GM21528 (cell line): ENCODE data around the gene CCR5AS.
A peak's percentile ranks its signal among the peaks of the same experiment; 100 is the strongest.

Experiments
- ATAC-seq: cut with Tn5 transposase; IDR thresholded peaks from one replicate; pipeline ENCODE4 v1.9.1; 2021; ENCODE audit warnings: mild to moderate bottlenecking, moderate library complexity; ENCODE audit not compliant: unreplicated experiment, low FRiP score

Gene CCR5AS

DNA sequence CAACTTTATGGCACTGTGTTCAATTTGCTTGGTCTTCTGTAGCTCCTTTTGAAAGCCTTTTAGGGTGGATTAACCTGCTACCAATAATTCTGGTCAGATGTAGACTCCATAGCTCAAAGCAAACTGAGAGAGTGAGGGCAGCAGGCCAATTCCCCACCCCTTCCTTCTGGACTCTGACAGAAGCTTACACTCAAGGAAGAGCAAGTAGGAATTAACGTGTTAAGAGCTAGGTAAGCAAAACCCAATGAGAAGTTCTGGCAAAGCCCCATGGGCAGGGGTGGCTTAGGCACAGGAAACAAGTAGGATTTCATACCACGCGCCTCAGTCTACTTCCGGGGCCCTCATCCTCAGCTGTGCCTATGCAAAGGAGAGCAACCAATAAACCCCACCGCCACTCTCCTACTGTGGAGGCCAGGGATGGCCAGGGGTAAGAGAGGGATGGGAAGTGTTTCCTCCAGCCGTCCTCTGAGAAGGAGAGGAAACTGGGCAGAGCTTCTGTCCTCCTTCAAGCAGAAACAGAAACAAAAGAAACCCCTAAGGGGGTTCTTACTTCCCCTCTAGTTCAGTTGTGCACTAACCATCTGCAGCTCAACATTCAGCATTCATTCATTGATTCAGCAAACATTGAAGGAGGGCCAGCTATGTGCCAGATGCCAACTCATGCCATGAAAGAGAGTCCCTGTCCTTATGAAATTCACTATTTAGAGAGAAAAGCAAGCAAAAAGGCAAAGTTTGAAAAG is 23.5 kb downstream of the CCR5AS start:
- peak; percentile 49 for ATAC-seq

DNA sequence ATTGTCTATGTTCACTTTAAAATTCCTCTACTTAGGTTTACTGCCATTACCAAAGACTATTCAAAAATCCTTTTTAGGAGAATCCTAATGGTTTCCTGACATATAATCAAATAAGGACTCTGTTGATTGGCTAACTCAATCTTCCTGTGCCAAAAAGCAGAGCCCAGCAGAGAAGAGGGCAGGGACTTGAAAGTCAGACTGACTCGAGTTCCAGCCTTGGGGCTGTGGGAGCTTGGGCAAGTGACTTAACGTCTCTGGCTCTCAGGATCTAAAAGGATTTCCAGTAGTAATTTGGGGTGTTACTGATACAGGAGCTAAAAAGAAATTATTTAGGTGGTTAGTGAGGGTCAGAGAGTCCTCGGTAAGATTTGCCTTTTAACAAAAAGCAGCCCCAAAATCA is 25.2 kb downstream of the CCR5AS start:
- no peak for ATAC-seq

DNA sequence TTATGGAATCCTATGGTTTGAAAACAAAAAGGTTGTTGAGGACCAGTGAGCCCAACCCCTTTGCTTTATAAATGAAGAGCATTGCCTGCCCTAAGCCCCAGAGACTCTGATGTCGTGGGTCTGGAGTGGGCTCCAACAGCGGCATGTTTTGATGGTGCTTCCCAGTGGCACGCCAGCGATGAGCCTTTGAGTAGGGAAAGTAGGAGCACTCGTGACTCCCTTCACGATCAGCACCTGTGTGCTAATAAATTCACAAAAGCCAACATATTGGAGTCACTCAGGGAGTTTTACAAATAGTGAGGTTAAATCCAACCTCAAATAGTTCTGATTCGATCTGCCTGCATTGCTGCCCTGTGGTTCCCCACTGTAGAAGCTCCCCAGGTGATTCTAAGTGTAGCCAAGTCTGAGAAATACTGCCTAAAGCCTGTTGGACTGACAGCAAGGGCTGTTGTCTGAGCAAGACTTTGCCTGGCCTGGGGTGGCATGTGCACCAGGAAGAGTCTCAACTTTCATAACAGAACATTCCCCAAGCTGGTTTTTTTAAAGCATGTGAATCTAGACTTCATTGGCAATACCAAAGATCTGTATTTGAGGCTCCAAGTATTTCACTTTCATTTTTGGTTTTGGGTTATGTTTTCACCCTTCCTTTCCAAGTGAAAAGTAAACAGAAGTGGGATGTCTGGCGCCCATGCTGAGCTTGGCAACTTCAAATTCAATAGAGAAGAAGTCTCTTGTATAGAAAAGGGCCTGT is 26.2 kb downstream of the CCR5AS start:
- no peak for ATAC-seq

DNA sequence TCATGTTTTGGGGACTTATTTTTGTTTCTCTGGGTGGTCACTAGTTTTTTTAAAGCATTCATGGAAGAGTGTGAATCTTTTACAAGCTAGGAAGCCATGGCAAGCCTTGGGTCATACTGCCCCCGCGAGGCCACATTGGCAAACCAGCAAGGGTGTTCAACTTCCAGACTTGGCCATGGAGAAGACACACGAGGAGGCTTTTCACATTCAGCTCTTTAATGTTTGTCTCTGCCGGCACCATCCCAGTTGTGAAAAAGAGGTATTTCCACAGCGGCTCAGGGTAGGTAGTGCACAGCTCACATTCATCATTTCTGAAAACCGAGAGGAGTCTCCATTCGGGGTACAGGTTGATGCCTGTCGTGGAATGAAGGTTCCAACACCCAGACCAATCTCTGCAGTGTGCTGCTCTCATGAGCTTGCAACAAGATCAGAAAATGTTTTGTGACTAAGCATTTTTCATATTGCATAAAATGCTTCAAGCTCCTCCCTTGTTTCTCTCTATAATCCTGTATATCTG is 28.4 kb downstream of the CCR5AS start:
- no peak for ATAC-seq

DNA sequence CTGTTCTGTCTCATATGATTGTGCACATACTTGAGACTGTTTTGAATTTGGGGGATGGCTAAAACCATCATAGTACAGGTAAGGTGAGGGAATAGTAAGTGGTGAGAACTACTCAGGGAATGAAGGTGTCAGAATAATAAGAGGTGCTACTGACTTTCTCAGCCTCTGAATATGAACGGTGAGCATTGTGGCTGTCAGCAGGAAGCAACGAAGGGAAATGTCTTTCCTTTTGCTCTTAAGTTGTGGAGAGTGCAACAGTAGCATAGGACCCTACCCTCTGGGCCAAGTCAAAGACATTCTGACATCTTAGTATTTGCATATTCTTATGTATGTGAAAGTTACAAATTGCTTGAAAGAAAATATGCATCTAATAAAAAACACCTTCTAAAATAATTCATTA is 31.1 kb downstream of the CCR5AS start:
- no peak for ATAC-seq

DNA sequence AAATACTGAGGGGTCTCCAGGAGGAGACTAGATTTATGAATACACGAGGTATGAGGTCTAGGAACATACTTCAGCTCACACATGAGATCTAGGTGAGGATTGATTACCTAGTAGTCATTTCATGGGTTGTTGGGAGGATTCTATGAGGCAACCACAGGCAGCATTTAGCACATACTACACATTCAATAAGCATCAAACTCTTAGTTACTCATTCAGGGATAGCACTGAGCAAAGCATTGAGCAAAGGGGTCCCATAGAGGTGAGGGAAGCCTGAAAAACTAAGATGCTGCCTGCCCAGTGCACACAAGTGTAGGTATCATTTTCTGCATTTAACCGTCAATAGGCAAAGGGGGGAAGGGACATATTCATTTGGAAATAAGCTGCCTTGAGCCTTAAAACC is 31.6 kb downstream of the CCR5AS start:
- no peak for ATAC-seq

DNA sequence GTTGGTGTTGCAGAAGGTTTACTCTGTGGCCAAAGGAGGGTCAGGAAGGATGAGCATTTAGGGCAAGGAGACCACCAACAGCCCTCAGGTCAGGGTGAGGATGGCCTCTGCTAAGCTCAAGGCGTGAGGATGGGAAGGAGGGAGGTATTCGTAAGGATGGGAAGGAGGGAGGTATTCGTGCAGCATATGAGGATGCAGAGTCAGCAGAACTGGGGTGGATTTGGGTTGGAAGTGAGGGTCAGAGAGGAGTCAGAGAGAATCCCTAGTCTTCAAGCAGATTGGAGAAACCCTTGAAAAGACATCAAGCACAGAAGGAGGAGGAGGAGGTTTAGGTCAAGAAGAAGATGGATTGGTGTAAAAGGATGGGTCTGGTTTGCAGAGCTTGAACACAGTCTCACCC is 32.1 kb downstream of the CCR5AS start:
- no peak for ATAC-seq

DNA sequence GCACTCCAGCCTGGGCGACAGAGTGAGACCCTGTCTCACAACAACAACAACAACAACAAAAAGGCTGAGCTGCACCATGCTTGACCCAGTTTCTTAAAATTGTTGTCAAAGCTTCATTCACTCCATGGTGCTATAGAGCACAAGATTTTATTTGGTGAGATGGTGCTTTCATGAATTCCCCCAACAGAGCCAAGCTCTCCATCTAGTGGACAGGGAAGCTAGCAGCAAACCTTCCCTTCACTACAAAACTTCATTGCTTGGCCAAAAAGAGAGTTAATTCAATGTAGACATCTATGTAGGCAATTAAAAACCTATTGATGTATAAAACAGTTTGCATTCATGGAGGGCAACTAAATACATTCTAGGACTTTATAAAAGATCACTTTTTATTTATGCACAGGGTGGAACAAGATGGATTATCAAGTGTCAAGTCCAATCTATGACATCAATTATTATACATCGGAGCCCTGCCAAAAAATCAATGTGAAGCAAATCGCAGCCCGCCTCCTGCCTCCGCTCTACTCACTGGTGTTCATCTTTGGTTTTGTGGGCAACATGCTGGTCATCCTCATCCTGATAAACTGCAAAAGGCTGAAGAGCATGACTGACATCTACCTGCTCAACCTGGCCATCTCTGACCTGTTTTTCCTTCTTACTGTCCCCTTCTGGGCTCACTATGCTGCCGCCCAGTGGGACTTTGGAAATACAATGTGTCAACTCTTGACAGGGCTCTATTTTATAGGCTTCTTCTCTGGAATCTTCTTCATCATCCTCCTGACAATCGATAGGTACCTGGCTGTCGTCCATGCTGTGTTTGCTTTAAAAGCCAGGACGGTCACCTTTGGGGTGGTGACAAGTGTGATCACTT is 34.1 kb downstream of the CCR5AS start:
- ATAC-seq = no peak

DNA sequence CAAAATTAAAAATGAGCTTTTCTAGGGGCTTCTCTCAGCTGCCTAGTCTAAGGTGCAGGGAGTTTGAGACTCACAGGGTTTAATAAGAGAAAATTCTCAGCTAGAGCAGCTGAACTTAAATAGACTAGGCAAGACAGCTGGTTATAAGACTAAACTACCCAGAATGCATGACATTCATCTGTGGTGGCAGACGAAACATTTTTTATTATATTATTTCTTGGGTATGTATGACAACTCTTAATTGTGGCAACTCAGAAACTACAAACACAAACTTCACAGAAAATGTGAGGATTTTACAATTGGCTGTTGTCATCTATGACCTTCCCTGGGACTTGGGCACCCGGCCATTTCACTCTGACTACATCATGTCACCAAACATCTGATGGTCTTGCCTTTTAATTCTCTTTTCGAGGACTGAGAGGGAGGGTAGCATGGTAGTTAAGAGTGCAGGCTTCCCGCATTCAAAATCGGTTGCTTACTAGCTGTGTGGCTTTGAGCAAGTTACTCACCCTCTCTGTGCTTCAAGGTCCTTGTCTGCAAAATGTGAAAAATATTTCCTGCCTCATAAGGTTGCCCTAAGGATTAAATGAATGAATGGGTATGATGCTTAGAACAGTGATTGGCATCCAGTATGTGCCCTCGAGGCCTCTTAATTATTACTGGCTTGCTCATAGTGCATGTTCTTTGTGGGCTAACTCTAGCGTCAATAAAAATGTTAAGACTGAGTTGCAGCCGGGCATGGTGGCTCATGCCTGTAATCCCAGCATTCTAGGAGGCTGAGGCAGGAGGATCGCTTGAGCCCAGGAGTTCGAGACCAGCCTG is 35.1 kb downstream of the CCR5AS start:
- ATAC-seq = no peak

DNA sequence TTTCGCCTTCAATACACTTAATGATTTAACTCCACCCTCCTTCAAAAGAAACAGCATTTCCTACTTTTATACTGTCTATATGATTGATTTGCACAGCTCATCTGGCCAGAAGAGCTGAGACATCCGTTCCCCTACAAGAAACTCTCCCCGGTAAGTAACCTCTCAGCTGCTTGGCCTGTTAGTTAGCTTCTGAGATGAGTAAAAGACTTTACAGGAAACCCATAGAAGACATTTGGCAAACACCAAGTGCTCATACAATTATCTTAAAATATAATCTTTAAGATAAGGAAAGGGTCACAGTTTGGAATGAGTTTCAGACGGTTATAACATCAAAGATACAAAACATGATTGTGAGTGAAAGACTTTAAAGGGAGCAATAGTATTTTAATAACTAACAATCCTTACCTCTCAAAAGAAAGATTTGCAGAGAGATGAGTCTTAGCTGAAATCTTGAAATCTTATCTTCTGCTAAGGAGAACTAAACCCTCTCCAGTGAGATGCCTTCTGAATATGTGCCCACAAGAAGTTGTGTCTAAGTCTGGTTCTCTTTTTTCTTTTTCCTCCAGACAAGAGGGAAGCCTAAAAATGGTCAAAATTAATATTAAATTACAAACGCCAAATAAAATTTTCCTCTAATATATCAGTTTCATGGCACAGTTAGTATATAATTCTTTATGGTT is 35.9 kb downstream of the CCR5AS start, which contains the start of gene CCR5:
Gene CCR5 (plus strand): TSS at position 108 of the 680 bp plus-strand sequence. CDS start 1,957 bp downstream, outside the sequence.
- no peak for ATAC-seq

DNA sequence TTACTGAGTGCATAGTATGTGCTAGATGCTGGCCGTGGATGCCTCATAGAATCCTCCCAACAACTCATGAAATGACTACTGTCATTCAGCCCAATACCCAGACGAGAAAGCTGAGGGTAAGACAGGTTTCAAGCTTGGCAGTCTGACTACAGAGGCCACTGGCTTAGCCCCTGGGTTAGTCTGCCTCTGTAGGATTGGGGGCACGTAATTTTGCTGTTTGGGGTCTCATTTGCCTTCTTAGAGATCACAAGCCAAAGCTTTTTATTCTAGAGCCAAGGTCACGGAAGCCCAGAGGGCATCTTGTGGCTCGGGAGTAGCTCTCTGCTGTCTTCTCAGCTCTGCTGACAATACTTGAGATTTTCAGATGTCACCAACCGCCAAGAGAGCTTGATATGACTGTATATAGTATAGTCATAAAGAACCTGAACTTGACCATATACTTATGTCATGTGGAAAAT is 37.2 kb downstream of the CCR5AS start:
- peak; percentile 54 for ATAC-seq

DNA sequence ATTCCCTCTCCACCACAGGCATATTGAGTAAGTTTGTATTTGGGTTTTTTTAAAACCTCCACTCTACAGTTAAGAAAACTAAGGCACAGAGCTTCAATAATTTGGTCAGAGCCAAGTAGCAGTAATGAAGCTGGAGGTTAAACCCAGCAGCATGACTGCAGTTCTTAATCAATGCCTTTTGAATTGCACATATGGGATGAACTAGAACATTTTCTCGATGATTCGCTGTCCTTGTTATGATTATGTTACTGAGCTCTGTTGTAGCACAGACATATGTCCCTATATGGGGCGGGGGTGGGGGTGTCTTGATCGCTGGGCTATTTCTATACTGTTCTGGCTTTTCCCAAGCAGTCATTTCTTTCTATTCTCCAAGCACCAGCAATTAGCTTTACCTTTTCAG is 37.7 kb downstream of the CCR5AS start:
- no peak for ATAC-seq

DNA sequence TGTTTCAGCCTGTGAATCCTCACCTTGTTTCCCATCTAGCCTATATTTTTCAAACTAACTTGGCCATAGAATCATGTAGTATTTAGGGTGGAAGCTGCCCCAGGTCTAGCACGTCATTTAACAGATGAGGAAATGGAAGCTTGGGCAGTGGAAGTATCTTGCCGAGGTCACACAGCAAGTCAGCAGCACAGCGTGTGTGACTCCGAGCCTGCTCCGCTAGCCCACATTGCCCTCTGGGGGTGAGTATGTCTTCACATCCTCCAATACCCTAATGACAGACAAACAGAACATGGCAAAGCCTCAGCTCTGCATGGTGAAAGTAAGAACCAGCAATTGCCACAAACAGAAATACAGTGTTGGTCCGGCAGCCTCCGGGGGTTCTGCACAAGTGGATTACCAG is 38.3 kb downstream of the CCR5AS start:
- ATAC-seq = no peak

DNA sequence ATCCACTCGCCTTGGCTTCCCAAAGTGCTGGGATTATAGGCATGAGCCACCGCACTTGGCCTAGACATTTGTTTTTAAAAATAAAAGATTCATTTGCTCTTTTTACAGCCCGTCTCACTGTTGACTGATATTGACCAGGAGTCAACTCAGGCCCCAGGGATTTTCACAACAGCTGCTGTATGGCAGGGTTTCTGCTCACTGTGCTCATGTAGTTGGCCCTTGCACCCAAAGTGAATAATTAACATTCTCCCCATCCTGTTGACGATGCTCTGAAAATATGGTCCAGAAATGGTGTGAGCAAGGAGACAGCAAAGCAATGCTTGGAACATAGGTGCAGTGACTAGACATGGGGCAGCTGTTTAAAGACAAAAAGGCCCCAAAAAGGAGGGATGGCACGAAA is 39.1 kb downstream of the CCR5AS start:
- ATAC-seq = no peak

DNA sequence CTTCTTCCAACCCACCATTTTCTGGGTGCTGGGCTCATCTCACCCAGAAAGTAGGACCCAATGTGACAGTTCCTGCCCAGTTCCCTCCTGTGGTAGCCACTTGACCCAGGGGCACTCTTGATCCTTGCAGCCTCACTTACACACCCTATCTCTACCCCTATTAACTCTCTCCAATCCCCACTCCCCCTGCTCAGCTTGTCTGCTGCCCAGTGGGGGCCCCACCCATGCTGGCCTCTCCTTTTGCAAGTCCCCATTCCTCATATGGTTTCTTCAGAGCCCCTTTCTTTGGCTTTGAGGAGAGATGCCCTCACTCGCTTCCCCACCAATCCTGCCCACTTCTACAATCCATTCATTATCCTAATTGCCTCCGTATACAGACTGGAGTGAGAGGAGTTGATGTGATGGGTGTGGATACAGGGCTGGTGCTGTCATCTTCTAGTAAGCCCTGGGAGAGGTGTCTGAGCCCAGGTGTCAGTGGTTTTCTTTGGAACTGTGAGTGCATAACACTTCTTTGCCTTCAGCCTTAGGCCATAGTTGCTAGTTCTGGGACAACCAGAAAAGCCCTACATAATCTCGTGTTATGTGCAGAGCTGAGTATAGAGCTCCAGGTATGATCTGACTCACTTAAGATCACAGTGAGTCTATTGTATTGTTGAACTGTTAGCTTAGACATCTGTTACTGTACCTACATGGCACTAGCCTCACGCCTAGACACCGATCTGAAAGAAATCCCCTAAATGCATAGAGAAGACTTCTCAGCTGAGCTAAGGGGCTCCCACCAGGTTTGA is 40.9 kb downstream of the CCR5AS start:
- ATAC-seq = no peak

DNA sequence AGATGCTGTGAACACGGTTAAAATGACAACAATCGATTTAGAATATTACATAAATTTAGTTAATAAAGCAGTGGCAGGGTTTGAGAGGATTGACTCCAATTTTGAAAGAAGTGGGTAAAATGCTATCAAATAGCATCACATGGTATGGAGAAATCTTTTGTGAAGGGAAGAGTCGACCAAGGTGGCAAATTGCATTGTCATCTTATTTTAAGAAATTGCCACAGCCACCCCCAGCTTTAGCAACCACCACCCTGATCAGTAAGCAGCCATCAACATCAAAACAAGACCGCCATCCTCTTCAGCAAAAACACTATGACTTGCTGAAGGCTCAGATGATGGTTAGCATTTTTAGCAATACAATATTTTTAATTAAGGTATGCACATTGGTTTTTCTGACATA is 41.8 kb downstream of the CCR5AS start:
- no peak for ATAC-seq

DNA sequence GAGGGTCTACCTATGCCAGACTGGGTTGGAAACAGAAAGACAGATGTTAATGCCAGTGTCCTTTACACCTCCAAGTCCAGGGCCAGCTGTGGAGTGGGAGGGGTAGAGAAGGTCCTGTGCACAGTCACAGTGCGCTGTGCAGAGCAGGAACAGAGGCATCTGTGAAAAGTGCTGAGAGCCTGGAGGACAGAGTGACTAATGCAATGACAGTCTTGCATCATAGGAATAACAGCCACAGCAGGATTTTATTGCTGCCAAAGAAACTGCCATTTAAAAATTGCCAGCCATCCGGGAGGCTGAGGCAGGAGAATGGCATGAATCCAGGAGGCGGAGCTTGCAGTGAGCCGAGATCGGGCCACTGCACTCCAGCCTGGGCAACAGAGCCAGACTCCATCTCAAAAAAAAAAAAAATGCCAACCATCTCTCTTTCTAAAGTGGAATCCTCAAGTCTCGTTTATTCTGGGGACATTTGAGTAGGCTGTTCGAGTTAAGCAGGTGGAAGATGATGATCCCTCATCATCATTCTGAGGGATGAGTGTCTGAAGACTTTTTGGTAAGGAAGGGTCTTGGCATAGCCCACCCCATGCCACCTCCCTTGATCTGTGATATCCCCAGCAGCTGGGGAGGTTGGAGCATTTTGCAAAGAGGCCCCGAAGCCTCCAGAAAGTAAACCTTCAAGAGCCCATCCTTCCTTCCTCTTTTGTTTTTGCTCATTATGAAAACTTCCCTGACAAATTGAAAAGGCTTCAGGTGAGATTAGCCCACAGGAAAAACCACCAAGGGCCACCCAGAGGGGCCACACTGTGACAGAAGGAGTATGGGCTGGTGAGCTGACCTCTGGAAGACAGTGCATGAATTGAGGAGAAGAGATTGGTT is 45.2 kb downstream of the CCR5AS start:
- ATAC-seq = no peak

DNA sequence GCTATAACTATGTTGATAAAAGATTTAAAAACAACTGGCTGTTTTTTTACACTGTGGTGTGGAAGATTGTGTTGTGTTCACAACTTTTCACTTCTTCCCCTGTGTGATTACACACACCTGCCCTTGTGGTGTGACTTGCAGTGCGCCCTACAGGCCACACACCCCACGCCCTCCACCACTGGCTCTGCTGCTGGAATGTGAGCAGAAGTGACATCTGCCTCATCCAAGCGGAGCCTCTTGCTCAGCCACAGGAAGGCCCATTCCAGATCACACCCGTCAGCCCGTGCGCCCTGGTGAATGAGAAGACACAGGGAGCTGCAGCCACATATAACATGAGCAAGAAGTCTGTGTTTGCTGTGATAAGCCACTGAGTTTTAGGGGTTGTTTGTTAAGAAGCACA is 46.0 kb downstream of the CCR5AS start:
- ATAC-seq = no peak
